Adrenal gland (tissue), 12 donors: Measurements from ENCODE around the gene MAP3K14. TPM values are rescaled to one million over a fixed set of nuclear protein-coding genes. Genes with fewer than 3 reads are reported as not detected.

Experiments
- DNase-seq, 7 donors: peaks; one replicate each; pipeline ENCODE4 v3.0.0-alpha.2; 2019 to 2020
- H3K27ac ChIP-seq, 5 donors: fragments of 200-600 bp; sonication (generic) in 4 of 5; 1 replicate in 3 of 5; 2 replicates in 2 of 5; pipeline versions ENCODE4 v1.5.1 to v1.8.0; 2016 to 2020; ENCODE audit warnings: mild to moderate bottlenecking in 1 of 5
- H3K27me3 ChIP-seq: fragments of 200-600 bp; 2 replicates; pipeline ENCODE4 v1.8.0; 2021
- H3K36me3 ChIP-seq, 2 donors: fragments of 200-600 bp; replicated peaks in 1 of 2; 1 replicate in 1 of 2; 2 replicates in 1 of 2; pipeline versions ENCODE4 v1.5.1 to v1.8.0; 2018 to 2022
- H3K4me1 ChIP-seq, 2 donors: fragments of 200-600 bp; replicated peaks in 1 of 2; 1 replicate in 1 of 2; 2 replicates in 1 of 2; pipeline versions ENCODE4 v1.5.1 to v1.8.0; 2018 to 2021
- H3K4me3 ChIP-seq, 4 donors: fragments of 200-600 bp; sonication (generic) in 3 of 4; one replicate each; pipeline ENCODE4 v1.5.1; 2016 to 2018
- H3K9me3 ChIP-seq, 3 donors: fragments of 200-600 bp; sonication (generic) in 1 of 3; replicated peaks in 1 of 3; 1 replicate in 2 of 3; 2 replicates in 1 of 3; pipeline versions ENCODE4 v1.5.1 to v1.8.0; 2016 to 2021
- CTCF ChIP-seq, 6 experiments: fragments of 450-650 bp in 4 of 6; fragments of 200-600 bp in 2 of 6; sonication (generic) in 1 of 6; IDR thresholded peaks; 1 replicate in 5 of 6; 2 replicates in 1 of 6; pipeline versions ENCODE4 v1.5.1 to v1.8.0; 2016 to 2021; ENCODE audit warnings: antibody characterized with exemption in 6 of 6, mild to moderate bottlenecking in 2 of 6, moderate library complexity in 1 of 6
- POLR2A ChIP-seq, 2 donors: fragments of 450-650 bp; IDR thresholded peaks; one replicate each; pipeline ENCODE4 v1.6.1; 2017; ENCODE audit warnings: antibody characterized with exemption in 2 of 2, mild to moderate bottlenecking in 2 of 2, moderate library complexity in 1 of 2
- WGBS, 4 donors: extraction: QIAGEN DNeasy Blood & Tissue Kit in 2 of 4; methylation state at CpG; one replicate each; pipeline versions ENCODE4 v1.1.5 to v1.1.7; 2013 to 2017; 5-methylcytosine and 5-hydroxymethylcytosine counted together
- intact Hi-C, 2 donors: fragments of 100-400 bp; cut with DNase I; formaldehyde crosslinking; loops; one replicate each; pipeline versions ENCODE4 v1.14.1 to v1.15.0; 2022 to 2023
- polyA plus RNA-seq, 3 donors: library from polyadenylated mRNA; stranded (reverse); fragments of 200-250 nt in 2 of 3; fragments of 350-450 nt in 1 of 3; fragmentation: Illumina TruSeq in 1 of 3; extraction: RNeasy Lipid Tissue Mini Kit (QIAGEN cat#74804) in 1 of 3; gene quantifications; one replicate each; pipeline ENCODE4 v1.2.3, GENCODE V29; 2013 to 2014
- total RNA-seq, 9 donors: library from RNA; depleted of rRNA in 4 of 9; stranded (reverse); fragments of >200 nt in 4 of 9; fragments of 120-200 nt in 1 of 9; fragmentation: NEBNext Ultra II Directional in 1 of 9; extraction: Animal tissue kit (Norgen Biotek cat#: 25700) in 1 of 9; gene quantifications; one replicate each; pipeline versions ENCODE4 v1.1.0 to v1.2.4, GENCODE V29; 2013 to 2023
- donor health status: healthy with polysubstance abuse.
- donor health status: Bipolar disorder and iron deficiency.
- donor health status: DM: yes; HTN: yes; CAD: no.
- donor health status: DM: no; HTN: no; CAD: no.
- donor health status: DM: no; HTN: no; CAD: no.
- donor health status: DM: yes; HTN: yes; CAD: no.

The MAP3K14 gene
- total and polyA plus RNA-seq, 12 donors: 2.4 to 14.7 (median 7.2) TPM

- peaks cover 0 to 20% of the 10 kb centered on the region in 2 donors for H3K36me3 ChIP-seq
- peak overlapping the region in 2 of 5 donors; percentile 32 to 56 for H3K27ac ChIP-seq
- H3K4me3 ChIP-seq: no peak overlapping the region
- H3K27me3 ChIP-seq: no peaks in the 10 kb centered on the region
- DNase-seq: peak in 3 of 7 donors; percentile 20 to 49 (median 47)
- intact Hi-C loops: no loop called here
- H3K9me3 ChIP-seq: no peaks in the 10 kb centered on the region
- H3K4me1 ChIP-seq: peaks cover 38 to 78% of the 10 kb centered on the region in 2 donors
- TF ChIP-seq CTCF (IDR thresholded peaks at IDR 0.05) (no peak), POLR2A (IDR thresholded peaks at IDR 0.05) (no peak)
- WGBS, 4 donors: 70 to 81% (median 75%) methylated on average over 5 of the region's 5 CpGs
Observed at GRCh38 chr17:45291171-45291805, 25.5 kb downstream of the MAP3K14 start.

- H3K36me3 ChIP-seq: peaks cover 0 to 25% of the 10 kb centered on the region in 2 donors
- H3K4me3 ChIP-seq: no peak overlapping the region
- peaks cover 38 to 69% of the 10 kb centered on the region in 2 donors for H3K4me1 ChIP-seq
- peak overlapping the region in 1 of 5 donors; percentile 27 for H3K27ac ChIP-seq
- 64 to 88% (median 82%) methylated on average over 7 to 11 of the region's 11 CpGs for WGBS, 4 donors
- H3K9me3 ChIP-seq: no peaks in the 10 kb centered on the region
- TF ChIP-seq CTCF (IDR thresholded peaks at IDR 0.05) (no peak), POLR2A (IDR thresholded peaks at IDR 0.05) (no peak)
- no peaks in the 10 kb centered on the region for H3K27me3 ChIP-seq
- DNase-seq: peak in 1 of 7 donors; percentile 14
- intact Hi-C loops: no loop called here
Observed at GRCh38 chr17:45290269-45290765, 26.5 kb downstream of the MAP3K14 start.

- Histone ChIP-seq H3K36me3 (peaks cover 0 to 27% of the 10 kb centered on the region in 2 donors), H3K27ac (peak overlapping the region in 1 of 5 donors; percentile 27), H3K4me1 (peaks cover 32 to 62% of the 10 kb centered on the region in 2 donors), H3K27me3 (no peaks in the 10 kb centered on the region), H3K4me3 (no peak overlapping the region), H3K9me3 (no peaks in the 10 kb centered on the region)
- peak in 4 of 7 donors; percentile 53 to 67 (median 58) for DNase-seq
- WGBS, 4 donors: 77 to 79% (median 77%) methylated on average over 14 to 15 of the region's 15 CpGs
- intact Hi-C loops: no loop called here
- TF ChIP-seq POLR2A (IDR thresholded peaks at IDR 0.05) (no peak), CTCF (IDR thresholded peaks at IDR 0.05) (no peak)
Observed at GRCh38 chr17:45289301-45290268, 27.2 kb downstream of the MAP3K14 start.

- no peaks in the 10 kb centered on the region for H3K9me3 ChIP-seq
- peaks cover 25 to 54% of the 10 kb centered on the region in 2 donors for H3K4me1 ChIP-seq
- peak overlapping the region in 1 of 5 donors; percentile 27 for H3K27ac ChIP-seq
- intact Hi-C loops: no loop called here
- TF ChIP-seq CTCF (IDR thresholded peaks at IDR 0.05) (no peak), POLR2A (IDR thresholded peaks at IDR 0.05) (no peak)
- peak in 1 of 7 donors; percentile 13 for DNase-seq
- no peak overlapping the region for H3K4me3 ChIP-seq
- peaks cover 0 to 34% of the 10 kb centered on the region in 2 donors for H3K36me3 ChIP-seq
- H3K27me3 ChIP-seq: no peaks in the 10 kb centered on the region
- WGBS, 4 donors: 84 to 90% (median 87%) methylated on average over 10 of the region's 10 CpGs
Observed at GRCh38 chr17:45288825-45289224, 28.0 kb downstream of the MAP3K14 start.
